Measurements from ENCODE around the gene PHTF2.

DNA sequence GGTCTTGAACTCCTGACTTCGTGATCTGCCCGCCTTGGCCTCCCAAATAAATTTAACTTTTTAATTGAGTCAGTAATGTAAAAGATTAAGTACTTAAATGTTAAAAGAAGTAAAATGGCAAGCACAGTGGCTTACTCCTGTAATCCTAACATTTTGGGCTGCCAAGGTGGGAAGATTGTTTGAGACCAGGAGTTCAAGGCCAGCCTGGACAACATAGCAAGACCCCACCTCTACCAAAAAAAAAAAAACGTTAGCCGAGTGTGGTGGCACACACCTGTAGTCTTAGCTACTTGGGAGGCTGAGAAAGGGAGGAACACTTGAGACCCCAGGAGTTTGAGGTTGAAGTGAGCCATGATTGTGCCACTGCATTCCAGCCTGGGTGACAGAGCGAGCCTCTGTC lies 26.1 kb downstream of the PHTF2 start:
- TF ChIP-seq EZH2 (IDR thresholded peaks at IDR 0.05) (no peak), EZH2phosphoT487 (IDR thresholded peaks at IDR 0.05) (no peak)
- TF ChIP-seq, protein P1, sequence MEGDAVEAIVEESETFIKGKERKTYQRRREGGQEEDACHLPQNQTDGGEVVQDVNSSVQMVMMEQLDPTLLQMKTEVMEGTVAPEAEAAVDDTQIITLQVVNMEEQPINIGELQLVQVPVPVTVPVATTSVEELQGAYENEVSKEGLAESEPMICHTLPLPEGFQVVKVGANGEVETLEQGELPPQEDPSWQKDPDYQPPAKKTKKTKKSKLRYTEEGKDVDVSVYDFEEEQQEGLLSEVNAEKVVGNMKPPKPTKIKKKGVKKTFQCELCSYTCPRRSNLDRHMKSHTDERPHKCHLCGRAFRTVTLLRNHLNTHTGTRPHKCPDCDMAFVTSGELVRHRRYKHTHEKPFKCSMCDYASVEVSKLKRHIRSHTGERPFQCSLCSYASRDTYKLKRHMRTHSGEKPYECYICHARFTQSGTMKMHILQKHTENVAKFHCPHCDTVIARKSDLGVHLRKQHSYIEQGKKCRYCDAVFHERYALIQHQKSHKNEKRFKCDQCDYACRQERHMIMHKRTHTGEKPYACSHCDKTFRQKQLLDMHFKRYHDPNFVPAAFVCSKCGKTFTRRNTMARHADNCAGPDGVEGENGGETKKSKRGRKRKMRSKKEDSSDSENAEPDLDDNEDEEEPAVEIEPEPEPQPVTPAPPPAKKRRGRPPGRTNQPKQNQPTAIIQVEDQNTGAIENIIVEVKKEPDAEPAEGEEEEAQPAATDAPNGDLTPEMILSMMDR (IDR thresholded peaks at IDR 0.05) = no peak
